Breast epithelium (tissue), 3 donors: Measurements from ENCODE around the gene C4orf51.

ENCODE experiments used
- CTCF ChIP-seq, 3 donors: fragments of 450-650 bp; IDR thresholded peaks; one replicate each; pipeline ENCODE4 v1.5.1; 2016 to 2017; ENCODE audit warnings: antibody characterized with exemption in 3 of 3, mild to moderate bottlenecking in 3 of 3, moderate library complexity in 3 of 3
- POLR2A ChIP-seq: fragments of 450-650 bp; IDR thresholded peaks from one replicate; pipeline ENCODE4 v1.6.1; 2016; ENCODE audit warnings: antibody characterized with exemption, mild to moderate bottlenecking, moderate library complexity
- POLR2AphosphoS5 ChIP-seq, 3 donors: sonication (generic); formaldehyde crosslinking; IDR thresholded peaks; one replicate each; pipeline ENCODE4 v1.6.1; 2017; ENCODE audit warnings: antibody characterized with exemption in 3 of 3

- TF ChIP-seq CTCF (IDR thresholded peaks at IDR 0.05): no peak
- TF ChIP-seq POLR2A: no peak
- no peak for TF ChIP-seq POLR2AphosphoS5 (IDR thresholded peaks at IDR 0.05)
Observed at GRCh38 chr4:145681956-145682355, 2.0 kb downstream of the C4orf51 start.
